Mononuclear cell (primary cell): ENCODE measurements around the gene APC. TPM values are rescaled to one million over a fixed set of nuclear protein-coding genes. Genes with fewer than 3 reads are reported as not detected.
A peak's percentile ranks its signal among the peaks of the same experiment; 100 is the strongest.

ENCODE experiments used
- H3K27me3 ChIP-seq: 2 replicates; pipeline ENCODE4 v1.6.0; 2011; ENCODE audit warnings: low read length, control low read depth; ENCODE audit not compliant: insufficient read depth
- H3K4me1 ChIP-seq: 2 replicates; pipeline ENCODE4 v1.5.1; 2011; ENCODE audit warnings: mild to moderate bottlenecking, low read length, control low read depth; ENCODE audit not compliant: insufficient read depth
- H3K4me3 ChIP-seq: 2 replicates; pipeline ENCODE4 v1.5.1; 2011; ENCODE audit warnings: mild to moderate bottlenecking, low read length, moderate library complexity
- H3K9me3 ChIP-seq: 2 replicates; pipeline ENCODE4 v1.5.1; 2011; ENCODE audit warnings: low read depth, mild to moderate bottlenecking, control low read depth, low read length
- total RNA-seq: library from RNA; depleted of rRNA; stranded (reverse); fragments of >200 nt; gene quantifications from one replicate; pipeline ENCODE4 v1.2.3, GENCODE V29; 2012

The APC gene
- 48.3 TPM for total RNA-seq

DNA sequence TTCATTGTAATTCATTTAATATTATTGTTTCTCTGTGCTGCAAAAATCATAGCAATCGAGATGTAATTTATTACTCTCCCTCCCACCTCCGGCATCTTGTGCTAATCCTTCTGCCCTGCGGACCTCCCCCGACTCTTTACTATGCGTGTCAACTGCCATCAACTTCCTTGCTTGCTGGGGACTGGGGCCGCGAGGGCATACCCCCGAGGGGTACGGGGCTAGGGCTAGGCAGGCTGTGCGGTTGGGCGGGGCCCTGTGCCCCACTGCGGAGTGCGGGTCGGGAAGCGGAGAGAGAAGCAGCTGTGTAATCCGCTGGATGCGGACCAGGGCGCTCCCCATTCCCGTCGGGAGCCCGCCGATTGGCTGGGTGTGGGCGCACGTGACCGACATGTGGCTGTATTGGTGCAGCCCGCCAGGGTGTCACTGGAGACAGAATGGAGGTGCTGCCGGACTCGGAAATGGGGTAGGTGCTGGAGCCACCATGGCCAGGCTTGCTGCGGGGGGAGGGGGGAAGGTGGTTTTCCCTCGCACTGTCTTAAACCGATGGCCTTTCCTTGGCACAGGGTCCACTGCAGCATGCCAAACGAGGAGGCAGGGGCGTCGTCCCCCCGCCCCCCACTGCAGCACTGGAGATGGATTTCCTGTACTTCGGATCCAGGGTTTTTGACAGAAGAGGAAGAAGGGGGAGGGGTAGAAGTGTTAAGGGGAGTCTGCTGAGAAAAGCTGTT, at the start of gene APC:
APC (plus strand) TSS at position 423 of the 728 bp plus-strand sequence. CDS start 17,006 bp downstream, outside the sequence.
- H3K27me3 ChIP-seq: no peaks in the 10 kb centered on the region
- peaks cover 22% of the 10 kb centered on the region for H3K4me1 ChIP-seq
- H3K9me3 ChIP-seq: no peaks in the 10 kb centered on the region
- H3K4me3 ChIP-seq: peak within 1 kb of the TSS; percentile 55

GRCh38 chr5:112689155-112689909, 48.4 kb upstream of the APC start:
- Histone ChIP-seq H3K27me3 (peaks cover 14% of the 10 kb centered on the region), H3K4me1 (no peaks in the 10 kb centered on the region)

GRCh38 chr5:112690605-112691338, 46.9 kb upstream of the APC start:
- H3K9me3 ChIP-seq: no peaks in the 10 kb centered on the region
- peaks cover 14% of the 10 kb centered on the region for H3K27me3 ChIP-seq
- H3K4me1 ChIP-seq: no peaks in the 10 kb centered on the region
- no peak overlapping the region for H3K4me3 ChIP-seq

More at GRCh38 chr5:112689155-112689909, 48.4 kb upstream of the APC start:
- H3K9me3 ChIP-seq: no peaks in the 10 kb centered on the region
- H3K4me3 ChIP-seq: no peak overlapping the region

DNA sequence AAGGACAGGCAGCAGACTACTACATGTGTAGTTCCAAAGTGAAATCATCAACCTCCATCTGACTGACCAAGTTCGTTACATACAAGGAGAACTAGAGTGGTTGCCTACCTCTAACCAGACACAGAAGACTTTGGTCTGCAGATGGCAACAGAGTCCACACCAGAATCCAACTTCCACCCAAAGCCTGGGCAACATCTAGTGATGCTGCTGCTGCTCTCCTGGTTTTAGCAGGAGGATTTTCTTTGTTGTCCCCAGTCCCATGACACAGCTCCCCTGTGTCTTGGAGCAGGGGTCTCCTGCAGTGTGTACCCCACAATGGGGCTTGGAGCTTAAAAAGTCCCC, 46.4 kb upstream of the APC start:
- no peaks in the 10 kb centered on the region for H3K4me1 ChIP-seq
- H3K9me3 ChIP-seq: no peaks in the 10 kb centered on the region
- H3K4me3 ChIP-seq: no peak overlapping the region
- H3K27me3 ChIP-seq: peaks cover 14% of the 10 kb centered on the region

- Histone ChIP-seq H3K27me3 (peaks cover 14% of the 10 kb centered on the region), H3K9me3 (no peaks in the 10 kb centered on the region), H3K4me3 (no peak overlapping the region), H3K4me1 (no peaks in the 10 kb centered on the region)
Observed at GRCh38 chr5:112691758-112692157, 45.9 kb upstream of the APC start.

- Histone ChIP-seq H3K9me3 (no peaks in the 10 kb centered on the region), H3K27me3 (peaks cover 13% of the 10 kb centered on the region), H3K4me3 (no peak overlapping the region), H3K4me1 (no peaks in the 10 kb centered on the region)
Observed at GRCh38 chr5:112692472-112692871, 45.2 kb upstream of the APC start.

- Histone ChIP-seq H3K9me3 (no peaks in the 10 kb centered on the region), H3K4me3 (no peak overlapping the region), H3K4me1 (no peaks in the 10 kb centered on the region), H3K27me3 (peaks cover 17% of the 10 kb centered on the region)
Observed at GRCh38 chr5:112693301-112693700, 44.4 kb upstream of the APC start.

- peaks cover 17% of the 10 kb centered on the region for H3K27me3 ChIP-seq
- no peak overlapping the region for H3K4me3 ChIP-seq
- H3K9me3 ChIP-seq: no peaks in the 10 kb centered on the region
- H3K4me1 ChIP-seq: no peaks in the 10 kb centered on the region
Observed at GRCh38 chr5:112694853-112695709, 42.6 kb upstream of the APC start.

DNA sequence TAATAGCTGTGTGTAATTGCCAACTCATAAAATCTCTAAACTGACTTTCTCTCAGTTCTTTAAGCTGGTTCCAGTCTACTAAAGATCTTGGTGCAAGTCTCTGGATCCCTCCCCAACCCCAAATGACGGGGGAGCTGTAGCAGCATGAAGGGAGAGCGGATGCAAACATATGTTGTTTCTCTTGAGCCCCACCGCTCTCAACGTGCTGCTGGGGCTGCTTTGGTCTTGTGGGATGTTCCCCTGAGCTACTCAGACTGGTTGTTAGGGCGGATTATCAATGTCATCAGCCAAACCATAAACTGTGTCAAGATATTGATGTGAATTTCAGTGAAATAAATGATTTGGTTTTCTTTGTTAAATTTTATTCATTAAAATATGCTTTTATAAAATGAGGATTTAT, 40.9 kb upstream of the APC start:
- Histone ChIP-seq H3K4me1 (no peaks in the 10 kb centered on the region), H3K27me3 (peaks cover 13% of the 10 kb centered on the region), H3K9me3 (no peaks in the 10 kb centered on the region), H3K4me3 (no peak overlapping the region)

- H3K27me3 ChIP-seq: peaks cover 10% of the 10 kb centered on the region
- no peaks in the 10 kb centered on the region for H3K4me1 ChIP-seq
- H3K4me3 ChIP-seq: no peak overlapping the region
- no peaks in the 10 kb centered on the region for H3K9me3 ChIP-seq
Observed at GRCh38 chr5:112697322-112697721, 40.4 kb upstream of the APC start.

GRCh38 chr5:112697833-112698232, 39.9 kb upstream of the APC start:
- H3K9me3 ChIP-seq: no peaks in the 10 kb centered on the region
- H3K4me1 ChIP-seq: no peaks in the 10 kb centered on the region
- no peak overlapping the region for H3K4me3 ChIP-seq
- H3K27me3 ChIP-seq: peaks cover 9% of the 10 kb centered on the region

DNA sequence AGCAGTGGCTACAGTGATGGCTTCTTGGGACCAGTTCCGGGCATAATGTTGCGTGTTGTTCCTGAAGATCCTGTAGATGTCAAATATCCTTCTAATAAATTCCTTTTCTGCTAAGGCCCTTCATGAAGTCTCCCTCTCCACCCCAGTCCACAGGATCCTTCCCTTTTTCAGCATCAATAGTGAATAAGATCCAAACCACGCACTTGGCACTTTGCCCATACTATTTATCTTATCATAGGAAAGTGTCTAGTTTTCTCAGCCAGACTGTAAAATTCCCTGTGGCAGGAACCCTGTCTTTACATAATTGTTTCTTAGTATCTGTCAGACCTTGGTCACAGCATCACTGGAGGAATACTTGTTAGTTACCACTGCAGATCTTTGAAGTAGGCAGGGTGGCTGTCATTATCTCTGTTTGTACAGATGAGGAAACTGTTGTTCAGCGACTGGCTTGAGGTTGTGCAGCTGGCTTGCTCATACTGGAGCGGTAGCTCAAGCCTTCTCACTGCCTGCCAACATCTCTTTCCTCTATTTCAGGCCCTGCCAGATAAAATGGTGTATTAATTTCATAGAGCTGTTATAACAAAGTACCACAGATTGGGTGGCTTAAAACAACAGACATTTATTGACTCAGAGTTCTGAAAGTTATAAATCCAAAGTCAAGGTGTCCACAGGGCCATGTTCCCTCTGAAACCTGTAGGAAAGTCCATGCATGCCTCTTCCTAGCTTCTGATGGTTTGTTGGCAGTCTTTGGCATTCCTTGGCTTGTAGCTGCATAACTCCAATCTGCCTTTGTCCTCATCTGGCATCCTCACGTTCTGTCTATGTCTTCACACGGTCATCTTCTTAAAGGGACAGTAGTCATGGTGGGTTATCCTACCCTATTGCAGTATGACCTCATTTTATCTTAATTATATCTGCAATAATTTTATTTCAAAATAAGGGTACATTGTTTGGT, 33.5 kb upstream of the APC start:
- H3K9me3 ChIP-seq: no peaks in the 10 kb centered on the region
- no peak overlapping the region for H3K4me3 ChIP-seq
- no peaks in the 10 kb centered on the region for H3K27me3 ChIP-seq
- H3K4me1 ChIP-seq: peaks cover 17% of the 10 kb centered on the region

GRCh38 chr5:112706446-112707016, 31.2 kb upstream of the APC start:
- Histone ChIP-seq H3K27me3 (no peaks in the 10 kb centered on the region), H3K4me1 (peaks cover 38% of the 10 kb centered on the region), H3K9me3 (no peaks in the 10 kb centered on the region), H3K4me3 (no peak overlapping the region)
